PC-3 (cell line): ENCODE results near the gene ARHGEF3. TPM values are rescaled to one million over a fixed set of nuclear protein-coding genes. Genes with fewer than 3 reads are reported as not detected.
A peak's percentile ranks its signal among the peaks of the same experiment; 100 is the strongest.

Experiments used
- ATAC-seq: fragments of 200-7000 bp; cut with Tn5 transposase; 2 replicates; pipeline ENCODE4 v1.9.1; 2020; ENCODE audit warnings: mild to moderate bottlenecking, moderate library complexity
- BruUV-seq: library from RNA; stranded (reverse); fragments of 400-500 nt; replicated peaks from 2 replicates; lab custom pipeline; 2021; lab: Mats Ljungman, UMichigan
- CTCF ChIA-PET: fragments of 300-600 bp; sonication (Branson Sonifier 250); formaldehyde crosslinking; loops from one replicate; lab custom pipeline; 2022; ENCODE audit warnings: antibody characterized with exemption; lab: Charles Lee
- POLR2A ChIA-PET: fragments of 300-600 bp; sonication (Branson Sonifier 250); formaldehyde crosslinking; loops from one replicate; lab custom pipeline; 2022; ENCODE audit warnings: antibody characterized with exemption; ENCODE audit not compliant: unreplicated experiment; lab: Charles Lee
- DNase-seq: peaks from one replicate; pipeline ENCODE4 v3.0.0-alpha.2; 2015
- H2AFZ ChIP-seq: fragments of 300-600 bp; sonication (generic); 2 replicates; pipeline ENCODE4 v1.6.0; 2016; ENCODE audit warnings: antibody characterized with exemption, low read length
- H3F3A ChIP-seq: fragments of 300-600 bp; sonication (generic); one replicate; pipeline ENCODE4 v1.6.0; 2017; ENCODE audit warnings: antibody characterized with exemption, low read length, control low read depth, mild to moderate bottlenecking; ENCODE audit not compliant: unreplicated experiment
- H3K27ac ChIP-seq: fragments of 300-600 bp; sonication (generic); 2 replicates; pipeline ENCODE4 v1.5.1; 2016; ENCODE audit warnings: mild to moderate bottlenecking, low read length
- H3K27me3 ChIP-seq: fragments of 300-600 bp; sonication (generic); 2 replicates; pipeline ENCODE4 v1.6.1; 2016; ENCODE audit warnings: low read length, mixed read lengths
- H3K36me3 ChIP-seq: fragments of 300-600 bp; sonication (generic); 2 replicates; pipeline ENCODE4 v1.6.1; 2016; ENCODE audit warnings: low read depth, mixed run types, low read length, mixed read lengths
- H3K4me1 ChIP-seq: fragments of 300-600 bp; sonication (generic); 2 replicates; pipeline ENCODE4 v1.5.1; 2016; ENCODE audit warnings: low read length; ENCODE audit not compliant: insufficient read depth
- H3K4me2 ChIP-seq: fragments of 300-600 bp; sonication (generic); 2 replicates; pipeline ENCODE4 v1.6.0; 2016; ENCODE audit warnings: low read length
- H3K4me3 ChIP-seq: fragments of 300-600 bp; sonication (generic); 2 replicates; pipeline ENCODE4 v1.5.1; 2016; ENCODE audit warnings: mild to moderate bottlenecking, low read length, mixed read lengths
- H3K79me2 ChIP-seq: fragments of 300-600 bp; sonication (generic); 2 replicates; pipeline ENCODE4 v1.6.1; 2017; ENCODE audit warnings: low read length, mixed read lengths
- H3K9ac ChIP-seq: fragments of 300-600 bp; sonication (generic); 2 replicates; pipeline ENCODE4 v1.6.0; 2016; ENCODE audit warnings: mild to moderate bottlenecking, low read length
- H3K9me2 ChIP-seq: fragments of 300-600 bp; sonication (generic); replicated peaks from 2 replicates; pipeline ENCODE4 v1.6.1; 2016; ENCODE audit warnings: mixed run types, low read length, mixed read lengths
- H3K9me3 ChIP-seq: fragments of 300-600 bp; sonication (generic); 2 replicates; pipeline ENCODE4 v1.6.1; 2016; ENCODE audit warnings: low read length, mixed read lengths
- H4K20me1 ChIP-seq: fragments of 300-600 bp; sonication (generic); 2 replicates; pipeline ENCODE4 v1.6.1; 2016; ENCODE audit warnings: low read length, mixed read lengths
- EZH2 ChIP-seq: fragments of 300-600 bp; sonication (generic); IDR thresholded peaks from one replicate; pipeline ENCODE4 v1.6.1; 2017; ENCODE audit warnings: antibody characterized with exemption, mild to moderate bottlenecking, low read length; ENCODE audit not compliant: unreplicated experiment
- EZH2phosphoT487 ChIP-seq: fragments of 300-600 bp; sonication (generic); IDR thresholded peaks from 2 replicates; pipeline ENCODE4 v1.6.1; 2018; ENCODE audit warnings: mild to moderate bottlenecking, antibody characterized with exemption, low read length, borderline replicate concordance
- intact Hi-C: fragments of 100-400 bp; cut with micrococcal nuclease; formaldehyde crosslinking; loops from 2 replicates; pipeline ENCODE4 v1.9.0; 2023
- total RNA-seq: library from RNA; depleted of rRNA; stranded (reverse); fragments of >200 nt; gene quantifications from 2 replicates; pipeline ENCODE4 v1.2.3, GENCODE V29; 2014
- TF ChIP-seq, protein P1 (sequence below): fragments of 300-600 bp; sonication (generic); conservative IDR thresholded peaks from 2 replicates; pipeline ENCODE4 v1.5.1; 2017; ENCODE audit warnings: antibody characterized with exemption, low read depth, mild to moderate bottlenecking, low read length

The ARHGEF3 gene
- total RNA-seq, 1 experiment from 2014 or later: 8.7 TPM

DNA sequence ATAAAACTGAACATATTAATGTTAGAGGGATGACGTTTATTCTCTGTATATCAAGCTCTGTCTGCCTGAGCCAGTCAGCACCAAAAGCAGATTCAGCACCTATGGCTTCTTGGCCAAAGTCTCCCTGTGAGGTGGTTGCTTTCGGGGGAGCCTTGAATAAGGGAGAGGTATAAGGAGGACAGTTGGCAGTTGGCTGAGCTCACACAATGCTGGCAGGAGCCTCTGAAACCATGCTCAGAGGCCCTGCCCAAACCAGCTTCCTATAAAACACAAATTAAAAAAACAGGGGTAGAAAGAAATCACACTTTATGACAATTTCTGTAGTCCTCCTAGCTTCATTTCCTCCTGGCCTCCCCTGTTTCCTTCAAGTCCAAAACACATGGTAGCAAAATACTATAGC, 18.8 kb downstream of the ARHGEF3 start:
- TF ChIP-seq EZH2phosphoT487: no peak
- no peak for TF ChIP-seq EZH2
- TF ChIP-seq, protein P1, sequence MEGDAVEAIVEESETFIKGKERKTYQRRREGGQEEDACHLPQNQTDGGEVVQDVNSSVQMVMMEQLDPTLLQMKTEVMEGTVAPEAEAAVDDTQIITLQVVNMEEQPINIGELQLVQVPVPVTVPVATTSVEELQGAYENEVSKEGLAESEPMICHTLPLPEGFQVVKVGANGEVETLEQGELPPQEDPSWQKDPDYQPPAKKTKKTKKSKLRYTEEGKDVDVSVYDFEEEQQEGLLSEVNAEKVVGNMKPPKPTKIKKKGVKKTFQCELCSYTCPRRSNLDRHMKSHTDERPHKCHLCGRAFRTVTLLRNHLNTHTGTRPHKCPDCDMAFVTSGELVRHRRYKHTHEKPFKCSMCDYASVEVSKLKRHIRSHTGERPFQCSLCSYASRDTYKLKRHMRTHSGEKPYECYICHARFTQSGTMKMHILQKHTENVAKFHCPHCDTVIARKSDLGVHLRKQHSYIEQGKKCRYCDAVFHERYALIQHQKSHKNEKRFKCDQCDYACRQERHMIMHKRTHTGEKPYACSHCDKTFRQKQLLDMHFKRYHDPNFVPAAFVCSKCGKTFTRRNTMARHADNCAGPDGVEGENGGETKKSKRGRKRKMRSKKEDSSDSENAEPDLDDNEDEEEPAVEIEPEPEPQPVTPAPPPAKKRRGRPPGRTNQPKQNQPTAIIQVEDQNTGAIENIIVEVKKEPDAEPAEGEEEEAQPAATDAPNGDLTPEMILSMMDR: no peak
- ATAC-seq (no peak), DNase-seq (no peak)
- CTCF ChIA-PET: interaction anchor here (0.8 to 1.0 kb wide), 2 partner anchors 81 to 206 kb away, joined by 3 read pairs; no protein-coding TSS in a partner anchor
- H3K4me1 ChIP-seq: peaks cover 23% of the 10 kb centered on the region
- H3K4me2 ChIP-seq: peak overlapping the region; percentile 55
- no peaks in the 10 kb centered on the region for H3K79me2 ChIP-seq
- H3F3A ChIP-seq: peaks cover 5% of the 10 kb centered on the region
- peaks cover 15% of the 10 kb centered on the region; the same call in 1 of the 2 replicates for H4K20me1 ChIP-seq
- intact Hi-C loops: loop anchor here (1.0 to 2.0 kb wide), 2 partner anchors 25 to 30 kb away; no protein-coding TSS in a partner anchor
- H2AFZ ChIP-seq: no peak overlapping the region
- no peaks in the 10 kb centered on the region for H3K27me3 ChIP-seq
- no peak overlapping the region for H3K4me3 ChIP-seq
- no TSS peak for BruUV-seq
- H3K9me3 ChIP-seq: no peaks in the 10 kb centered on the region
- H3K36me3 ChIP-seq: no peaks in the 10 kb centered on the region
- no peaks in the 10 kb centered on the region for H3K9me2 ChIP-seq
- H3K27ac ChIP-seq: no peak overlapping the region
- H3K9ac ChIP-seq: no peak overlapping the region
- POLR2A ChIA-PET: no interaction called here

DNA sequence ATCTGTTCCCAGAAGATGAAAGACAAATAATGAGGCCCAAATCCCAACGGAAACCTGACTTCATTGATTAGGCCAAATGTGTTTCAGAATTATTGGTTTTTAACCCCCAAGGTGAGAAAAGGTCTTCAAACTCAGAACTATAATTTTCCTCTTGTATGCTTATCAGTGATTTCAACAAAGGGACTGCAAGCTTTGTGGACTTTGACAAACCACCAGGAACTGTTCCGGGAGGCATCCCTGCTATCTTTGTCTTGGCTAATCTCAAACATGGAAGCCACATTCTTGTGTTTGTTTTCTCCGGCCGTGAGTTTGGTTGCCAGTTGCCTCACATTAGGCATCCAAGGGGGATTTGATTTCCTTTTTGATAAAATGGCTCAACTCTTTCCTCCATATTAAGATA, 19.5 kb downstream of the ARHGEF3 start:
- no peak for DNase-seq
- ChIA-PET POLR2A (no interaction called here), CTCF (interaction anchor here (1.0 kb wide), 1 partner anchor 206 kb away, joined by 3 read pairs; no protein-coding TSS in a partner anchor)
- Histone ChIP-seq H3K27me3 (no peaks in the 10 kb centered on the region), H3K9me3 (no peaks in the 10 kb centered on the region), H3K9ac (no peak overlapping the region), H2AFZ (no peak overlapping the region), H3K4me2 (no peak overlapping the region), H3K4me3 (no peak overlapping the region), H4K20me1 (peaks cover 15% of the 10 kb centered on the region; the same call in 1 of the 2 replicates), H3K27ac (no peak overlapping the region), H3K79me2 (no peaks in the 10 kb centered on the region), H3F3A (peaks cover 5% of the 10 kb centered on the region), H3K9me2 (no peaks in the 10 kb centered on the region), H3K4me1 (peaks cover 23% of the 10 kb centered on the region), H3K36me3 (no peaks in the 10 kb centered on the region)
- no peak for ATAC-seq
- intact Hi-C loops: loop anchor here (2.0 kb wide), 1 partner anchor 31 kb away; no protein-coding TSS in a partner anchor
- BruUV-seq: no TSS peak
- TF ChIP-seq, protein P1: no peak
- TF ChIP-seq EZH2phosphoT487 (no peak), EZH2 (no peak)

DNA sequence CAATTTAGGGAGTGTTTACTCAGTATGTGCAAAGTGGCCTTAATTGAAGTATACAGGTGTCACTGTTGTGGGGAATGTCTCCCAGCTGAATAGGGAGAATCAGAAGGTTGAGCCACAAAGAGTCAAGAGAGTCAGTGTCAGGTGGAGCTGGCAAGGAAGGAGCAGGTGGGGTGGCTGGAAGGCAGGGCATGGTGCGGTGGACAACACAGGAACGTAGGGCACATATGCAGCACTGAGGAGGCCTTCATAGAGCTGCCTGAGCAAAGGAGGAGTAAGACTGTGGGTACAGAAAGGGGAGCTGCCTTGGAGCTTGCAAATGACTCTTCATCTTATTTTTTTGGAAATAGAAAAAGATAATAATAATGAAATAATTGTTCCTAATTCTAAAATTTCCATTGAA, 20.0 kb downstream of the ARHGEF3 start:
- H3K4me1 ChIP-seq: peaks cover 23% of the 10 kb centered on the region
- intact Hi-C loops: loop anchor here (2.0 kb wide), 1 partner anchor 31 kb away; no protein-coding TSS in a partner anchor
- no peaks in the 10 kb centered on the region for H3K36me3 ChIP-seq
- no peaks in the 10 kb centered on the region for H3K27me3 ChIP-seq
- TF ChIP-seq, protein P1: no peak
- TF ChIP-seq EZH2: no peak
- no peak for TF ChIP-seq EZH2phosphoT487
- H3K9me2 ChIP-seq: no peaks in the 10 kb centered on the region
- DNase-seq (no peak), ATAC-seq (no peak)
- no peak overlapping the region for H3K4me2 ChIP-seq
- BruUV-seq: no TSS peak
- no peak overlapping the region for H3K27ac ChIP-seq
- no peak overlapping the region for H3K9ac ChIP-seq
- CTCF ChIA-PET: interaction anchor here (1.0 kb wide), 1 partner anchor 207 kb away, joined by 3 read pairs; no protein-coding TSS in a partner anchor
- H3K79me2 ChIP-seq: no peaks in the 10 kb centered on the region
- POLR2A ChIA-PET: no interaction called here
- no peak overlapping the region for H2AFZ ChIP-seq
- H4K20me1 ChIP-seq: peaks cover 15% of the 10 kb centered on the region; the same call in 1 of the 2 replicates
- no peak overlapping the region for H3K4me3 ChIP-seq
- H3K9me3 ChIP-seq: no peaks in the 10 kb centered on the region
- peaks cover 5% of the 10 kb centered on the region for H3F3A ChIP-seq
